LHCN-M2 (cell line): ENCODE results near the gene TMEM72. TPM values are rescaled to one million over a fixed set of nuclear protein-coding genes. Genes with fewer than 3 reads are reported as not detected.
"Not testable (repeated sequence)": the region's sequence is repeated elsewhere in the genome, so short reads cannot be mapped to it uniquely, and the experiment has no call there.

Experiments used
- DNase-seq: peaks from one replicate; pipeline ENCODE4 v3.0.0-alpha.2; 2012; ENCODE audit warnings: low read depth
- polyA plus RNA-seq: library from polyadenylated mRNA; unstranded; fragments of >200 nt; gene quantifications from one replicate; pipeline ENCODE4 v1.2.1, GENCODE V29; 2012; ENCODE audit warnings: missing spikeins
- total RNA-seq: library from RNA; depleted of rRNA; stranded (reverse); fragments of >200 nt; gene quantifications from 2 replicates; pipeline ENCODE4 v1.2.3, GENCODE V29; 2014; rRNA removed

TMEM72 gene
- not detected in 2 replicates for total RNA-seq
- not detected for polyA plus RNA-seq

- DNase-seq, result no peak
Measured at GRCh38 chr10:44911081-44911540, at the start of gene TMEM72. Gene TMEM72 (plus strand): TSS chr10:44911337. CDS start chr10:44911513, 176 bp downstream.

DNA sequence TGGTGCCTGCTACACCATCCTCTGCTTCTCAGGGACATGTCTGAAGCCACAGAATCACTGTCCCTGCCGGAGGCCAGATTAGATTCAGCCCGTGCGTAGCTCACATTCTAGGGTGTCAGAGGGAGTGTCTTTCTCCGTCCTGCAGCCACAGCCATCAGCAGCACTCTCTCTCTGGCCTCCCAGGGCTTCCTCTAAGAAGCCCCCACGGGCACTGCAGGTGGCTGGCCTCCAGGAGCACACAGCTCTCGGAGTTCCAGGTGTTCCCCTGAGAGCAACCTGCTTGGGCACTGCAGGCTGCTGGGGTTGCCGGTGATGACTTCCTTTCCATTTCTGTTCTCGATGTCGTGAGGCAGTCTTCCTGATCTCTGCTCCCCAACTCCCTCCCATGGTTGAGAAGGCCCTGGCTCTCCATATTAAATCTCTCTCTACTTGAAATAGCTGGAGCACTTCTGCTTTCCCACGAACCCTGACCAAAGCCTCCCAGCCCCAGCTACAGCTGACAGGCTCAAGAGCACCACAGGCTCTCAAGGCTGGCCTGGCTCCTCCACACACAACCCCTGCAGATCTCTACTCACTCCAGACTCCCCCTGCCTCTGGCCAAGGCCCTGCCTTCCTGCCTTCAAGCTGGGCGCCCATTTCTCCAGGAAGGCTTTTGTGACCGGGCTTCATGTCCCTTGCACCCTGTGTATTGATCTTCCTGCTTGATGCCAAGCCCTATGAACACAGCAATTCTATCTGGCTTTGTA lies 49.0 kb upstream of the TMEM72 start:
- DNase-seq, result no peak

GRCh38 chr10:44862924-44863323 lies 48.2 kb upstream of the TMEM72 start:
- DNase-seq, result no peak

- no peak for DNase-seq
Measured at GRCh38 chr10:44863344-44864047, 47.6 kb upstream of the TMEM72 start.

DNA sequence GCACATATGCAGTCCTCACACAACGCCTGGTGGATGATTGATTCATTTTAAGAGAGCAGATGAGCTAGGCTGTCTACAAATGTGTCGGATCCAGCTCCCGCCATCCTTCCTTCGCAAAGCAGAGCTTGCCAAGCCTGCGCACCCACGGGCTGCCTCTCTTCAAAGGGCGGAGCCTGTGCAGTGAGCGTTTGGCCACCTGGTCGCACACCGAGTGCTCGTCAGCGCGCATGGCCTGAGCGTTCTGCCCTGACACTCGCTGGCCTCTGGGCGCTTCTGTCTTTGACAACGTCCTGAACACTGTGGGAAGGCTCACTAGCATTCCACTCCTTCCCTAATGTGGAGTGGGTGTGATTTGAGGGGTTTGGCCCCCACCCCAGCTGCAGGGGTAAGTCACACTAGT lies 47.1 kb upstream of the TMEM72 start:
- DNase-seq, result no peak

DNA sequence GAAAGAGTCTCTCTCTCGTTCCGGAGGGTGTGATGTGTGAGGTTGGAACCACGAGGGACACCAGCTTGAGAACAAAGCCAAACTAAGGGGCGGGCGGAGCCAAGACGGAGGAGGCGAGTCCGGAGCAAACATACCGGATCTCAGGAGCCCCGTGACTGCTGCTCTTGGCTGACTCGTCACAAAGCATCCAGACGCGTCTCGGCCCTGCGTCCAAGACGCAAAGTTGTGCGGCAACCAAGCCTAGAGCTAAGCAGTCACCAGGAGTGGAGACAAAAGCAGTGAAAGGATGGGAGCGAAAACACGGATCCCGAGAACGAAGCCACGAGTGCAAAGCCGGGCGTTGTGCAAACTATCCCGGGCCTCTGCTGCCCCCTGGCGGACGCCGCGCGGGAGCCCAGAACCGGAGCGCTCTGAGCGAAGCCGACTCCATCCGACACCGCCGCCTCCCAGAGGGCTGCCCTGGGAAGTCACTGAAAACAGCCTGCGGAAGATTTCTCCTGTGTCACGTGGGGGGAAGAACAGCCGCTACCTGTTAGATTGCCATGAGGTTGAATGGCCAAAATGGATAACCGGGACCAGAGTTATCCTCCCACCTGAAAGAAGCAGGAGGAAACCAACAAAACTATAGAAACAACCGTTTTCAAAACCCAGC lies 46.4 kb upstream of the TMEM72 start:
- DNase-seq, result peak; percentile 79

DNA sequence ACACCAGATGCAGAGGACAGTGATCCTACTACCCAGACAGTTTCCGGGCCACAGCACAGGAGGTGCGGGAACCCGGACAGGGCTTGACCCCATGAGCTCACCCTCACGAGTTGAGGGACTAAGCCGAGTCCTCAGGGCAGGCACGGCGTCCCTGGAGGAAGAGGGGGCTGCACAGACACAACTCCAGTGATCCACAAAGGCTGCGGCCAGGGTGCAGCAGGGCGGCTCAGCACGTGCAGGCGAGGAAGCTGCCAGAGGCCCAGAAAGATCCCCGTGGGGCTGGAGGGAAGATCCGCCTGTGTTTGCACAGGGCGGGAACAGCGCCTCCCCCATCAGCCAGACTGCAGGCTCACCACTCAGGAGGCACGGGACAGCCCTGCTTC lies 45.9 kb upstream of the TMEM72 start:
- no peak for DNase-seq

DNA sequence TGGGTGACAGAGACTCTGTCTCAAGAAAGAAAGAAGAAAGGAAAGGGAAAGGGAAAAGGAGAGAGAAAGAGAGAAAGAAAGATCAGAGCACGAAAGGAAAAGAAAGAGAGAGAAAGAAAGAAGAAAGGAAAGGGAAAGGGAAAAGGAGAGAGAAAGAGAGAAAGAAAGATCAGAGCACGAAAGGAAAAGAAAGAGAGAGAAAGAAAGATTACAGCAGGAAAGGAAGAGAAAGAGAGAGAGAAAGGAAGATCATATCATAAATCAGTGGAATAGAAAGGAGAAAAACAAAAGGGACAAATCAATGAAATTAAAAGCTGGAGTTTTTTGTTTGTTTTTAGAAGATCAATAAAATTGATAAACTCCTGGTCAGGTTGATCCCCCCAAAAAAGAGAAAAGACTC lies 44.8 kb upstream of the TMEM72 start:
- DNase-seq, result not testable (repeated sequence)

DNA sequence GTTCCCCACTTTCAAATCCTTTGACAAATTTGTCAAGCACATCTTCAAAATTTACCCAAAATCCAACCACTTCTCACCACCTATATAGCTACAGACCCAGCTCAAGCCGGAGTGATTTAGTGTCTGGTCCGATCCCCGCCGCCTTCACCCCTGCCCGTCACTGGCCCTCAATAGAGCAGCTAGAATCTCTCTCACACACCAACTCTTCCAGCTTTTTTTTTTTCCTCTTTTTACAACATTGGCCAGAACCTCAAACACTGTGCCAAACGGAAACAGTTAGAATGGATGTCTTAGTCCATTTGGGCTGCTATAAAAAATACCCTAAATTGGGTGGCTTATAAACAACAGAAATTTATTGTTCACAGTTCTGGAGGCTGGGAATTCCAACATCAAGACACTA lies 41.1 kb upstream of the TMEM72 start:
- DNase-seq, result no peak

DNA sequence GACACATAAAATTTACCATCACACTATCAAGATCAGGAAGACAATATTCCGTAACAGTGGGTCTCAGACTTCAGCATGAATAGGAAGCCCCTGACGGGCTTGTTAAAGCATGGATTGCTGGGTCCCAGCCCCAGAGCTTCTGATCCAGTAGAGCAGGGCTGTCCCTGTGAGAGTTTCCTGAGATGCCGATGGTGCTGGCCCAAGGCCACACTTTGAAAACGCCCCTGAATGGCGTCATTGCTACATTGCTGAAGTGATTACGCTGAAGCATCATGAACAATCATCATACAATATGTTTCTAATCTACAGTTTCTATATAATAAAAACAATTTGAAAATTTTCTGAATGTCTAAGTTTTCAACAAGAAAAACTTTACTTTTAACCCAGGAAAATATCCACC lies 38.0 kb upstream of the TMEM72 start:
- no peak for DNase-seq

DNA sequence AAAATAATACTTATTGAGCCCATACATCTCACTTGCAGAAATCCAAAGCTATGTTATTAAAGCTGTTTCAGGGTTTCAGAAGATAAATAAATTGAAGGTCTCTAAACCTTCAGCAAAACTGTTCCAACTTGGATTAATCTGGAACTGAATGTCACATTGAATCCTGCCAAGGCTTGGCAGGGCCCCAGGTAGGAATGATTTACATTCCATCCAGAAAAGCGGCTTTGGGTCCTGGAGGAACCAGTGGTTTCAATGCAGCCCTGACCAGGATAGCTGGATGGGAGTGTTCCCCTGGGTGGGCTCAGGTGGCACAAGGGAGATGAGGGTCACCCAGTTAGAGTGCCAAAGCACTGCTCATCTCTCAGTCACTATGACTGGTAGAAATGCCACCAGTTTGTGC lies 37.0 kb upstream of the TMEM72 start:
- DNase-seq, result no peak

- DNase-seq, result peak; percentile 72
Measured at GRCh38 chr10:44878706-44879530, 32.2 kb upstream of the TMEM72 start.

GRCh38 chr10:44879531-44879899 lies 31.6 kb upstream of the TMEM72 start:
- no peak for DNase-seq

DNA sequence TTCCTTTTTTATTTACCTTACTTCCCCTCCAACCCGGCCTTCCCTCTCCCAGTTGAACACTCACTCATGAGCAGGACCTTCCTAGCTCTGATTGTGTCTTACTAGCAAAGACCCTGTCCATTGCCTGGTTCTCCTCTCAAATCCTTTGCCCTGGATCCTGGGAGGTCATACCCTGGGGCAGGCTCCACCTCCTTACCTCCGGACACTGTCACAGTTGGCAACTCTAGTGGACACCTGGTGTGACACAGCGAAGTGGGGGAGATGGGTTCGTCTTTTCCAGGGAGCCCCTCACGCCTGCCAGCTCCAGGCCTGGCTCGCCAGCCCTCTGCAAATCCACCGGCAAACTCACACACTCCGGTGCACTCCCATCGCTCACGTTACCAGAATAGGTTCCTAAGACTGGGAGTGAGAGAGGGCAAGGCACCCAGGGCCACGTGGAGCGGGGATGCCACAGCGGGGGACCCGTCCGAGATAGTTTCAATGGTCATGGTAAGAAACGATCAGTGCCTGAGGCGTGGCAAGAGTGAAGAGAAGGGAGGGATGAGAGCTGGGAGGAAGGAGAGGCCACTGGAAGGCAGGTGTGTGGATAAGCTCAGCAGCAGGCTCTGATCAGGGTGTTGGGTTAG lies 30.9 kb upstream of the TMEM72 start:
- no peak for DNase-seq

- DNase-seq, result no peak
Measured at GRCh38 chr10:44881649-44882048, 29.5 kb upstream of the TMEM72 start.

DNA sequence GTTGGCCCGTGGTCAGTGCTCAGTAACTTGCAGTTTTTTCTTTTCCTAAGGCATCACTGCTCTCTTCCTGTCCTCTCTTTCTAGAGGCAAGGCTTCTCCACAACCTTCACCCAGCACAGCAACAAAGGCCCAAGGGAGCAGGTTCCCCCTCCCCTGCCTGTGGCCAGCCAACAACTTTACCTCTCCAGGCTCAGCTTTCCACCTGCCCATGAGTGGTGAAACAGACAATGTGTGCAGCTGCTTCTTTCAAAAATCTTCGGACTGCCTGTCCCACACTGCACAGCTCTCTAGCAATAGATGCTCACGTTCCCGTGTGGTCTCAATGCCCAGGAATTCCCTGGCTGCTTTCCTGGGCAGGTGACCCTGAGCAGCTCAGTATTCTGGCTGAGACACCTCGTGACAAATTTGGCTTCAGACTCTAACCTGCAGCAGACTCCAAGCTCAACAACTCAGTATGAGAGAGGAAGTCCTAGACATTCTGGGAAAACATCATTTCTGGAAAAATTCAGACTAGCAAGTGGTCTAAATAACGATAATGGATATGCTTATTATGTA lies 28.9 kb upstream of the TMEM72 start:
- DNase-seq, result no peak

DNA sequence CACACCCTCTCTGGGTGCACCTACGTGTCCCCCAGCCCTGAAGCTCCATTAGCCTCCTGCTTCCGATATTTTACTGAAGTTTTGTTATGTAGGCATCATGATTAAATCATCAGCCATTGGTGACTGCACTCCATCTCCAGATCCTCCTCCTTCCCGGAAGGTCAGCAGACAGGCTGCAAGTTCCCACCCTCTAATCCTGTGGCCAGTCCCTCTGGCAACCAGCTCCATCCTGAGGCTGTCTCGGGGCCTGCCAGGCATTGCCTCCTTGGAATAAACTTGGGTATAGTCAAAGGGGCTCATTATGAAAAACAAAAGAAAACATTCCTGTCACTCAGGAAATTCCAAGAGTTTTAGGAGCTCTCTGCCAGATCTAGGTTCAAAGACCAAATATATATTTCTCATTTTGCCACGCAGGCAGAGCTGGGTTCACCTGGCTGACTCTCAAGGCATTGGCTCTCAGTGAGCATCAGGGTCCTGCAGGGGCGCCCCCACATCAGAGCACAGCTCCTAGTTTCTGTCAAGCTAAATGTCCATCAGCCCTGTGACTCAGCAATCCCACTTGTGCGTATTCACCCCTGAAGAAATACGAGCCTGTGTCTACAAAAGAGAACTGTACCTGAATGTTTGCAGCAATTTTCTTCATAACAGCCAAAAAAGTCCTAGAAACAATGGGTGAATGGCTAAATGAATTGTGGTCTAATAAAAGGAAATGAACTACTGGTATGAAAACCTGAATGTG lies 27.4 kb upstream of the TMEM72 start:
- no peak for DNase-seq

GRCh38 chr10:44885710-44886109 lies 25.4 kb upstream of the TMEM72 start:
- no peak for DNase-seq

DNA sequence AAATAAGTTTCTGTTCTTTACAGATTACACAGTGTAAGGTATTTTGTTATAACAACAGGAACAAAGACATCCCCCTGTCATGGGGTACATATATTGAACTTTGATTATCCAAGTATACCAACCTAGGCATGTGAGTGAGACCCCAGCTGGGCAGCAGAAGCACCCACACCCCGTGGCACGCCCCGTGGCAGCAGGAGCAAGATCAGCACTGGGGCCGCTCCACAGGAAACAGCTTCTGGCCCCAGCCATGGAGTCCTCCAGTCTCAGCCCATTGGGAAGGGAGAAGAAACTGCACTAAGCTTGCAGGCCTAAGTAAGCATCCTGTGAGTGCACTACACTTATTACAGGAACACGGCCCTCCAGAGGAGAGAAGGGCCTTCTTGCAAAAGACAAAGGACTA lies 24.2 kb upstream of the TMEM72 start:
- DNase-seq, result no peak

DNA sequence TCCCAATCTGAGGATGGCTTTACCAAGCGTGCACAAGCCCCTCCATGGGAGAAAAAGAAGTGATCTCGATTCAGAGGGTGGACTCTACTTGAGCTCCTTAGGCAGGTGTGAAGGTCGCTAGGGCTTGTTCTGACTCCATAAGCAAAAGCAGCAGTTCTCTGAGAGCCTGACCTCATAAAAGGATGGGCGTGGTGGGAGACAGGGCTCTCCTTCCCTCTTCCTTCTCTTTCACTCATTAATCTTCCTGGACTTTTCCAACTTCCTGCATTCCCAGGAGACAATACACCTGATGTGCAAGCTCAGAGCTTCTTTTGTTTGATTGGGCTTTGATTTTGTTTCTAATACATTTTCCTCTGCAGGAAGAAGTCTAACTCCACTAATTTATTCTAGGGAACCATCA lies 22.3 kb upstream of the TMEM72 start:
- no peak for DNase-seq
